ENCODE measurements around the gene GNLY. TPM values are rescaled to one million over a fixed set of nuclear protein-coding genes. Genes with fewer than 3 reads are reported as not detected.
"Not testable (repeated sequence)": the region's sequence is repeated elsewhere in the genome, so short reads cannot be mapped to it uniquely, and the experiment has no call there.

GNLY gene
- polyA plus RNA-seq (ENCODE audit: insufficient read length in 4 of 4), result under 1 TPM; 0.18 to 0.74 (median 0.61) TPM

DNA sequence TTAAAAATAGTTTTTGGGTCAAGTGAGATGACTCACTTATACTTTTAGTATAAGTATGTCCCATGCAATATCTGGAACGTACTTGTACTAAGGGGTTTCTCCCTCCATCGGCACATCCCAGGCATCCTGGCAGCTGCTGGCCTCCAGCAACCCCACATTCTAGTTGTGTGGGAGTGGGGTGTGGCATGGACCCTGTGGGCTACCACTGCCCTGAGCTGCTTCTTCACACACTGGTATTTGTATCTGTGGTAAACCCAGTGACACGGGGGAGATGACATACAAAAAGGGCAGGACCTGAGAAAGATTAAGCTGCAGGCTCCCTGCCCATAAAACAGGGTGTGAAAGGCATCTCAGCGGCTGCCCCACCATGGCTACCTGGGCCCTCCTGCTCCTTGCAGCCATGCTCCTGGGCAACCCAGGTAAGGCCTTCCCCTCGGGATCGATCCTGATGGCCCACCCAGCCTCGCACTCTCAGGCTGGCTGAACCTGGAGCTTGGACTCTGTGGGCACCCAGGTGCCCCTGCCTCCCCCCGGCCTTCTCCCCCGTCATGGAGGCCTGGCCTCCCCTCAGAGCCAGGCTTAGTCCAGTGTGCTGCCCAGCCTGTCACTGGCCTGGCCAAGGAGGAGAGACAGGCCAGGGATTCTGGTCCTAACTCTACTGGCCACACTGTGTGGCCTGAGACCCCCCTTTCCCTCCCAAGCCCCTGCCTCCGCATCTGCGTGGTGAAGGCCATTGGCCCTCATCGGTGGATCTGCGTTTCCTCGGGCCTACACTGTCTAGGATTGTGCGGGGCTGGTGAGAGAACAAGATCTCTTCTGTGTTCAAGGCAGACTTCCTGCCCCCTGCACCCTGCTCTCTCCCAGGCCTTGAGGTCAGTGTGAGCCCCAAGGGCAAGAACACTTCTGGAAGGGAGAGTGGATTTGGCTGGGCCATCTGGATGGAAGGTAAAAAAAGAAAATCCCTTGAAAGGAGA lies at the start of gene GNLY:
TSS of gene GNLY (plus strand) at position 307 of the 974 bp plus-strand sequence. CDS start at position 368, 61 bp downstream.
- DNase-seq (ENCODE audit: low read depth in 4 of 4, low spot score in 2 of 4), result no peak

DNA sequence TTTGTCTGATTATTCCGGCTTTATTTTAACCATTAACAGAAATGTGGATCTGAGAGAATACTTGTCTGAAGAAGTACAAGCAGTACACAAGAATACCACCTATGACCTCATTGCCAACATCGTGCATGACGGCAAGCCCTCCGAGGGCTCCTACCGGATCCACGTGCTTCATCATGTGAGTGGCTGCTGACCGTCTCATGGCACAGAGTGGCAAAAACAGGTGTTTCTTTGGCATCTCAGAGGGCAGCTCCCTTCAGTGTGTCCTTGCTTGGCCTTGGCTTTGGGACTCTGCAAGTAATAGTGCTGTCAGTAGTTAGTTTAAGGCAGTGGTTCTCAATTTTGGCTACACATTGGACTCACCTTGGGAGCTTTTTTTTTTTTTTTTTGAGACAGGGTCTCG lies 49.2 kb upstream of the GNLY start:
- DNase-seq (ENCODE audit: low read depth in 4 of 4, low spot score in 2 of 4), result no peak

DNA sequence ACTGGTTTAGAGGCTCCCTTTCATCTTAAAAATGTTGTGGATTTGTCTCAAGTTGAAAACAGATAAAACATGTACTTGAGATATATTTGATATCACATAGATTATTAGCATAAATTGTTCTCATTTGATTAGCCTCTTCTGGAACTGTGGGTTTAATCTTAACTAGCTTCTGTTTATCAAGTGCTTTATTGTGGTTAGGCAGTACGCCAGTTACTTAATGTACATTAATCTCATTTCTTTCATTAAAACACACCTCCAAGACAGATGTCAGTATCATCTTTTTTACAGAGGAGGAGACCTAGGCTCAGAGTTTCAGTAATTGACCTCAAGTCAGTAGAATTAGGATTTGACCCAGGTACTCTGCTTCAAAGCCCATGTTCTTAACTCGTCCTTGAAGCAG lies 48.0 kb upstream of the GNLY start:
- no peak for DNase-seq (ENCODE audit: low read depth in 4 of 4, low spot score in 2 of 4)

DNA sequence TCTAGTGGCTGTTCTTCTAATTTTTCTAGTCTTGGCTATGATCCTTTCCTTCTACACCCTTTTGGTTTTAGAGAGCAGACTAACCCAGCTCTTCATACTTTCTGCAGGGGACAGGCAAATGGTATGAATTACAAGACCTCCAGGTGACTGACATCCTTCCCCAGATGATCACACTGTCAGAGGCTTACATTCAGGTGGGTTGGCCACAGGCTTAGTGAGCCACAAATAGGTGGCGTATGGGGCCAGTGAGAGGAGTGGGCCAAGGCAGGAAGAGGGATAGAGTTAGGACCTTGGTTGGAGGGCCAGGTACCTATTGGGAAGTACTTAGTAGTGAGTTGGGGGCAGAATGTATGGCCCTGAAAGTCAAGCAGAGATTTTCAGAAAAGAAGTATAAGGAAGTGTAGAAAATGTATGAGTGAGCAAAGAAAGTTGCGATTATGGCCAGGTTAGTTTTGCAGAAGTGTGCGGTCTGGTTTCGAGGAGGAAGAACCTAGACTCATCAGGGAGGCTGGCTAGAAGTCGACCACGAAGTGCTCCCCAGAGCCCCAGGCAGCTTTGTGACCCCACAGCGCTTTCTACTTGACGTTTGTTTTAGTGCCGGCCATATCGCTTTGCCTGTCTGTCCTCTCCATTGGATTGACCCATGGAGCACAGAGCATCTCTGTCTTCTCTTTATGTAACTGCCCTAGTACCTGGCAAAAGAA lies 46.2 kb upstream of the GNLY start:
- DNase-seq (ENCODE audit: low read depth in 4 of 4, low spot score in 2 of 4), result no peak

DNA sequence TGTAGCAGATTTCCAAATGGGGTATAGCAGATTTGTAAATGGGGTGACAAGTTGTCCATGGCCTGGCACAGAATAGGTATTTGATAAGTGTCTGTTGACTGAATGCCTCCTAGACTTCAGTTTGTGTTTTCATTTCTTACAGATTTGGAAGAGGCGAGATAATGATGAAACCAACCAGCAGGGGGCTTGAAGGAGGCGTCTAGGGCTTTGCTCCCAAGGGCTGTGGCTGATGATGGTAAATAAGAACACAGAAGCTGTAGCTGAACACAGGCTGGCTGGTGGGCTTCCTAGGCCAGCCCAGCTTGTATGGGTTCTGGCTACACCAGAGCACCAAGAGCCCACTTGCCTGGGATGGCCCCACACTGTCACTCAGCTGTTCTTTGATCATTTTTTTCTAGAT lies 45.5 kb upstream of the GNLY start:
- DNase-seq (ENCODE audit: low read depth in 4 of 4, low spot score in 2 of 4), result no peak

DNA sequence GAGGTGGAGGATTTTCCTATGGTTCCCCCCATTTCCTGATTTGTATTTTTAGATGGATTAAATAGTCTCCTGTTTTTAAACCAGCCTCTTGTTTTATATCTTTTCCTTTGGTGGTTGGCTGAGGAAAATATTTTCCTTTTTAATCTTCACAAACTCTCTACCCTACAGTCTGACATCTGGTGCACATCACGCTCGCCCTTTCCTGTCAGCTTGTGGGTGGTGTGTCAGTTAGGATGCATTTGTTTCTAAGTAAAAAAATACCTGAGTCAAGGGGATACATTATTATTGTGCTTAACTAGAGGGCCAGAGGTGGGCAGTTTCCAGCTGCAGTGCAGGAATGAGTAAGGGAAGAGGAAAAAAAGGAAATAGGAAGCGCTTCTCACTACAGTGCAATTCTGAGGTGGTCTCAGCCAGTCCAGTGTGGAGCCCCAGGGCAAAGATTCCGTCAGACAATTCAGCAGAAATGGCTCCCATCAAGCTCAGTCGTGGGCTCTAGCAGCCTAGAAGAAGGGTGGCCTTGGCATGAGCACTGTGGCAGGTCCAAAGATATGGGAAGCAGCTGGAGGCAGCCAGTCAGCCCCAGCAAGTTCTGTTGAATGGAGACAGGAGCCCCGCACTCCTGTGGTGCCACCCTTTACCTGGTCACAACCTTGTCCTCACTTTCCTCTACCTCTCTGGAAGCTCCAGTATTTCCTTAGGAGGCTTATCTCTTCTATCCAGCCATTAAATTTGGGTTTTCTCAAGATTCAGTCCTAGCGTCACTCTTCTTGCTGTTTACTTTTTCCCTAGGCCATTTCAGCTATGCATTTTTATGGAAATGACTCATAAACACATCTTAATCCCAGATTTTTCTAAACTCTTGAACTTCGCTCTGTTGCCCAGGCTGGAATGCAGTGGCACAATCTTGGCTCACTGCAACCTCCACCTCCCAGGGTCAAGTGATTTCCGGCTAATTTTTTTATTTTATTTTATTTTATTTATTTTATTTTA lies 44.7 kb upstream of the GNLY start:
- no peak for DNase-seq (ENCODE audit: low read depth in 4 of 4, low spot score in 2 of 4)

DNA sequence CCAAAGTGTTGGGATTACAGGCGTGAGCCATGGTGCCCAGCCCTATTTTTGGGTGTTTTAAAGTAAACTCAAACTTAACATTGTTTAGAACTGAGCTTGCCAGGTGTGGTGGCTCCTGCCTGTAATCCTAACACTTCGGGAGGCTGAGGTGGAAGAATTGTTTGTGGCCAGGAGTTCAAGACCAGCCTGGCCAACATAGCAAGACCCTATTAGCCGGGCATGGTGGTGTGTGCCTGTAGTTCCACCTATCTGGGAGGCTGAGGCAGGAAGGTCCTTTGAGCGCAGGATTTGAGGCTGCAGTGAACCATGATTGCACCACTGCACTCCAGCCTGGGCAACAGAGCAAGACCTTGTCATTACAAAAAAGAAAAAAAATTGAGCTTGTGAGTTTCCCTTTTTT lies 43.7 kb upstream of the GNLY start:
- no peak for DNase-seq (ENCODE audit: low read depth in 4 of 4, low spot score in 2 of 4)

DNA sequence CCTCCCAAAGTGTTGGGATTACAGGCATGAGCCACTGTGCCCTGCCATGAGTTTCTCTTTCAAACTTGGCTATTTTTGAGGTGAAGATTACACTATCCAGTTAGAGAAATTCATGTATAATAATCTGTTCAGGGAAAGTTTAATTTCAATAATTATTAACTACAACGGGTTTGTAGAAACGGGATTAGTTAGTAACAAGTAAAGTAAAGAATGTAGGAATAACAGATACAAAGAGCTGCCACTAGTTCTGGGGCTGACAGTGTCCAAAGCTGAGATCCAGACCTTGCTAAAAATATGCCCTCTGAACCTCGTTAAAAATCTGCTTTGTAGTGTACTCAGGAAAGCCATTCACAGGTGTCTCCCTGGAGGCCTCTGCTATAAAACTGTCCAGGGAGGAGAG lies 43.1 kb upstream of the GNLY start:
- DNase-seq (ENCODE audit: low read depth in 4 of 4, low spot score in 2 of 4), result no peak

DNA sequence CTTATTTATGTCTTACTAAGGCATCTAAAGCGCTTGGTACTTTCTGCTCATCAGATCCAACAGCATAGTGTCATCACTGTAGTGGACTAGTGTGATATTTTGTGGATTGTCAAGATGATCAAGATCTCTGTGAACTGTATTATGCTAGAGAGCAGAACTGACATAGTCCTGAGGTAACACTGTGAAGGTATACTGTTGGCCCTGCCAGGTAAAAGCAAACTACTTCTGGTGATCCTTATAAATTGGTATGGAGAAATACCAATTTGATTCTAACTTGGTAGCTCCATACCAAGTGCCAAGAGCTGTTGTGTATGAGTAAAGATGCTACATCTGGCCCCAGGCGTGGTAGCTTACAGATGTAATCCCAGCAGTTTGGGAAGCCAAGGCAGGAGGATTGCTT lies 42.1 kb upstream of the GNLY start:
- DNase-seq (ENCODE audit: low read depth in 4 of 4, low spot score in 2 of 4), result no peak

DNA sequence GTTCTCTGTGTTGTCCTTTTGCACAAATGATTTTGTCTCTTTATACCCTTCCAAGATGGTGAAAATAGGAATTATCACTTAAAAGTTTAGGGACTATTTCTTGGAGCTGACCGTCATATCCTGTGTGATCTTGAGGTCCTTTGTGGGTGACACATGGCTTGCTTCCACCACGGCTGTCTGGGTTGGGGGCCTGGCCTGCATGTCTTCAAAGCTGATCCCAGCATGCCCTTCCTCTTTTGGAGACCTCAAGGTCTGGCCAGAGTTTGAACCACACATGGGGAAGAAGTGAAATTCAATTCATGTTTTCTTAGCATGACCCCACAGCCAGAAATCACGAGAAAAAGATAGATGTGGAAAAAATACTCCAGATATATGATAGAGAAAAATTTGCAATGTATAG lies 40.2 kb upstream of the GNLY start:
- DNase-seq (ENCODE audit: low read depth in 4 of 4, low spot score in 2 of 4), result no peak

DNA sequence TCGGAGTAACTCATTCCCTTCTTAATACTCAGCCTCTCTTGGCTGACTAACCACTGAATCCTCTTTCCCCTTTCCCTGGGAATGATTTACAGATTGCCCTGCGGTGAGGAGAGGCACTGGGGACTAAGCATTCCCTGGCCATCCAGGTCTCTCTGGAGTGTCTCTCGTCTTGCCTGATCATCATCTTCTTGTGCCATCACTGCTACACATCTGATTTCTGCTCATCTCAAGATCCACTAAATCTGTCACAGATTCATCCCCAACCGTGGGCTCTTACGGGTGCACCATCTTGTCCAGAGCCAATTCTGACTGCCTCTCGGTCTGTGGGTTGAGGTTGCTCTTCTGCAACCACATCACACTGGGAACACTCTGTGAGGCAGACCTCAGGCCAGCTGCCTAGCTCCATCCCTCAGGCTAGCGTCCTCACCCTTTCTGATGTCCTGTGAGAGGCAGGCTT lies 38.2 kb upstream of the GNLY start:
- DNase-seq (ENCODE audit: low read depth in 4 of 4, low spot score in 2 of 4), result no peak

DNA sequence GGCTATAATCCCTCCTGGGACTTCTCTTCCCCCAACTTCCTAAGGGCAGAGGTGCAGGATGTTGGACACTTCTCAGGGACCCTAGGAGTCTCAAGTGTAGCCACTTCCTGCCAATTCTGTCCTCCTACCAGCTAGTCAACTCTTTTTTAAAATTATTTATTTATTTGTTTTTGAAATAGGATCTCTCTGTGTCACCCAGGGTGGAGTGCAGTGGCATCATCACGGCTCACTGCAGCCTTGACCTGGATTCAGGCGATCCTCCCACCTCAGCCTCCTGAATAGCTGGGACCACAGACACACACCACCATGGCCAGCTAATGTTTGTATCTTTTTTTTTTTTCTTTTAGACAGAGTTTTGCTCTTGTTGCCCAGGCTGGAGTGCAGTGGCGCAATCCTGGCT lies 37.7 kb upstream of the GNLY start:
- no peak for DNase-seq (ENCODE audit: low read depth in 4 of 4, low spot score in 2 of 4)

DNA sequence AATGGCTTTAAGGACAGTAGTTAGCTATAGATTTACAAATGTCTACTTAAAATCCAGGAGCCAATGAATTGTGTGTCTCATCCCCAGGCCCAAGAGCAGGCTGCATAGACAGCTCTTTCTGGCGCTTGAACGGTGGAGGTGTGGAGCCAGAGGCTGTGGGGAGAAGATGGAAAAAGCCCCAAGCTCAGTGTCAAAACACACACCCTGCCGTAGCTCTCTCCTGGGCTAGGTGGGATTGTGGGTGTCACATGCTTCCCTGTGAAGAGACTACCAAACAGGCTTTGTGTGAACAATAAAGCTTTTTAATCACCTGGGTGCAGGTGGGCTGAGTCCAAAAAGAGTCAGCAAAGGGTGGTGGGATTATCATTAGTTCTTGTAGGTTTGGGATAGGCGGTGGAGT lies 36.8 kb upstream of the GNLY start:
- not testable (repeated sequence) for DNase-seq (ENCODE audit: low read depth in 4 of 4, low spot score in 2 of 4)

DNA sequence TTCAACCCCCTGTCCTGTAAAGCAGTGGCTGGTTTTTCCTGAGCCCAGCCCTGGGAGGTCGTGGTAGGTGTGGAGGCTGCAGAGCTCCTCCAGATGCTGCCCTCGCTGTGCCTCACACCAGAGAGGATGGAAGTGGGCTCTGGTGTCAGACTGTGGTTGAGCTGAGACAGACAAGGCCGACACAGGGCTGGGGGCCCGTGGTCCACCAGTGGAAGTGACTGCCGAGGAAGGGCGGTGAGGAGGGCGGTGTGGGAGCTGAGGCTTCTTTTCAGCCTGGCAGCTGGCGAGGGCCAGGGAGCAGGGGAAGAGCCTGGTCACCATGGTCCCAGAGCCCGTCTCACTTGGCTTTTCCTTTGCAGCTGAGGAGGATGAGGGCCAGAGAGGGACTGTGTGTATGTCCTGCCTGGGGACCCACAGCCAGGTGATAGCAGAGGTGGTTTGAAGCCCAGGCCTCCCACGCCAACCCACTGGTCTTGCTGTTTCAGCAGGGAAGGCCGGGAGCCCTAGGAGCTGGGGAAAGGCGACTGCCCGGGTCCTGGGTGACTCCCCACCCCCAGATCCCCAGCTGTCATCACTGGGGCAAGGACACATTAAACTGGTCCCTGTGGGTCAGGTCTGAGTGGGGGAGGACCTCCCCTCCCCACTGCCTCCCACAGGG lies 34.7 kb upstream of the GNLY start:
- DNase-seq (ENCODE audit: low read depth in 4 of 4, low spot score in 2 of 4), result no peak

DNA sequence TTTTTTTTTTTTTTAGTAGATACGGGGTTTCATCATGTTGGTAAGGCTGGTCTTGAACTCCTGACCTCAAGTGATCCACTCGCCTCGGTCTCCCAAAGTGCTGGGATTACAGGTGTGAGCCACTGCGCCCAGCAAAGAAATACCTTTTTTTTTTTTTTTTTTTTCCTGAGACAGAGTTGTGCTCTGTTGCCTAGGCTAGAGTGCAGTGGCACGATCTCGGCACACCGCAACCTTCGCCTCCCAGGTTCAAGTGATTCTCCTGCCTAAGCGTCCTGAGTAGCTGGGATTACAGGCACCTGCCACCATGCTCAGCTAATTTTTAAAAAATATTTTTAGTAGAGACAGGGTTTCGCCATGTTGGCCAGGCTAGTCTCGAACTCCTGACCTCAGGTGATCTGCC lies 33.9 kb upstream of the GNLY start:
- not testable (repeated sequence) for DNase-seq (ENCODE audit: low read depth in 4 of 4, low spot score in 2 of 4)

DNA sequence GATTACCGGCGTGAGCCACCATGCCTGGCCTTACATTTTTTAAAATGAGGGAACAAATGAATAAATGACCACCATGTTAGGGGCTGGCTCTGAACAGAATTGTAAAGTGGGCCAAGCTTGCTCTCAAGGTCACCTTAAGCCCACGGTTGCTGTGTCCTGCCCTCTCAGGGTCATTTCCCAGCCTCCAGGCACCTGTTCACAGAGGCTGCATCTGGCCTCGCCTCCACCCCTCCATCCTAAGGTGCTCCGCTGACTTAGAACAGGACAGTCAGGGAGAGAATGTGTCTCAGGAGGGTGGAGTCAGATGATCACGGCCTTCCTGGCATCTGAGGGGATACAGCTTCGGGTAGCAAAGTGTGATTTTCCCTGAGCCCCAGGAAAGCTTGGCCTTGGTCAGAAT lies 33.4 kb upstream of the GNLY start:
- DNase-seq (ENCODE audit: low read depth in 4 of 4, low spot score in 2 of 4), result no peak

DNA sequence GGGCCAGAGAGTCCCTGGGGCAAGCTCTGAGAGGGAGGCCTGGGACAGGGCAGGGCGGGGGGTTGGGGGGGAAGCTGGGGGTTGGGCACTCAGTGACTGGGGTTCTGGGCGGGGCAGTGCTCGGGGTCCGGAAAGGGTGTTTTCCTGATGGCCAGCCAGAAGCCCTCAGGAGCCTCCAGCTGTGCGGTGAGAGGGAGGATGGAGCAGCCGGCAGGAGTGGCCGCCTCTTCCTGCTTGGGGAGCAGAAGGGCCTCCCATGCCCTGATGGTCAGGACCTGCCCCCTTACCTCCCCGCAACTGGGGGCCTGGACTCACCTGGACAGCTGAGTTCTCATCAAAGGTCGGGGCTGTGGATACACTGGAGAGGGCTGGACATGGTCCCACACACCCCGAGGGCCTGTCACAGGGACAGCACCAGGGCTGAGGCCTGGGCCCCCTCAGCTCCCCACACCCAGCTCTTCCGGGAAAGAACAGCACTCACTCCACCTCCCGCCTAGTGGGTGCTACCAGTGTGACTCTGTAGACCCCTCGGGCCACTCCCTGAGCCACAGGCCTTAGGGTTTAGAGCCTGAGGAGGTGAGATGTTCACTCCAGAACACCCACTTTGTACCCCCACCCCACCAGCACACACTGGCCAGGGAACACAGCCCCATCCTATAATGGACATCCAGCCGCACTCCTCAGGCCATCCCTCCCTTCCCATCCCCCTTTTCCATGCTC lies 32.9 kb upstream of the GNLY start:
- DNase-seq (ENCODE audit: low read depth in 4 of 4, low spot score in 2 of 4), result no peak

DNA sequence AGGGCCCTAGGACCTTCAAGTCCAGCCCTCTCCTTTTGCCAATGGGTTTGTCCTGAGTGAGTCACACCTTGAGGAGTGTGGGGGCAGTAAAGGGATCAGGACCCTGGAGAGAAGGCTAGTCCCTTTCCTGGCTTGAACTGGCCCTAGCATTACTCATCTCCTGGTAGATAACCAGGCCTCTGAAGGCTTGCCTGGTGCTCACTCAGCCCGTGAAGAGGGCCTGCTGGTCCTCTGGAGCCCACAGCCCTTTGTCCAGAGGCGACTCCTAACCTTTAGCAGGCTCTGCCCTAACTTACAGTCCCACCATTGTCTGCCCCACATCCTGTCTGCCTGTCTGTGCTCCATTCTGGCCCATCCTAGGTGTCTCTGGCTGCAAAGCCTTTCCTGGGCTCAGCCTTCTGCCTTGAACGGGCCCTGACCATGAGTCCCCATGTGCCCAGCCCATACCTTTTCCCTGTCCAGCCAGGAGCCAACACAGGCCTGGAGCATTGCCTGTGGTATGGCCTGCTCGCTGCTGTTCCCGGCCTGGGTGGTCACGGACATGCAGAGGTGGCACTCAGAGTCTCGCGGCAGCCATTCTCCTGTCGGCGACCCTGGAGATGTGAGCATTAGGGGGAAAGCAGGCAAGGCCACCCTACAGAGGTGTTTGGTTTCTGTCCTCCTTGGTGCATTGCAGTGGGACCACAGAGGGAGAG lies 31.1 kb upstream of the GNLY start:
- DNase-seq (ENCODE audit: low read depth in 4 of 4, low spot score in 2 of 4), result no peak
